LNCAP (cell line): Measurements from ENCODE around the gene GABRQ.
"Not testable (repeated sequence)": the region's sequence is repeated elsewhere in the genome, so short reads cannot be mapped to it uniquely, and the experiment has no call there.

Experiments
- CTCF ChIP-seq: fragments of 450-650 bp; IDR thresholded peaks from 2 replicates; pipeline ENCODE4 v1.5.1; 2017; ENCODE audit warnings: mild to moderate bottlenecking

The GABRQ gene

GRCh38 chrX:152674135-152674534 lies 36.4 kb downstream of the GABRQ start:
- no peak for TF ChIP-seq CTCF

- TF ChIP-seq CTCF: not testable (repeated sequence)
These were observed 60.5 kb downstream of the GABRQ start, which contains the start of gene MAGEA3 for GRCh38 chrX:152697952-152698931. Gene MAGEA3, plus strand, starts transcription at chrX:152698794. Its CDS starts 2,039 bp downstream, at chrX:152700833.
